CD4-positive, alpha-beta T cell (primary cell): Measurements from ENCODE around the gene MAMLD1. TPM values are rescaled to one million over a fixed set of nuclear protein-coding genes. Genes with fewer than 3 reads are reported as not detected.

ENCODE experiments used
- ATAC-seq: fragments of 200-7000 bp; cut with Tn5 transposase; one replicate; pipeline ENCODE4 v1.10.0; 2022; ENCODE audit warnings: mild to moderate bottlenecking; ENCODE audit not compliant: poor library complexity
- CTCF ChIA-PET: fragments of 350-600 bp; sonication (Branson Sonifier 250); formaldehyde crosslinking; loops from one replicate; lab custom pipeline; 2021; ENCODE audit warnings: antibody characterized with exemption, inconsistent platforms; lab: Charles Lee
- POLR2A ChIA-PET: fragments of 350-600 bp; sonication (Branson Sonifier 250); formaldehyde crosslinking; loops from one replicate; lab custom pipeline; 2021; ENCODE audit warnings: antibody characterized with exemption, inconsistent platforms; lab: Charles Lee
- DNase-seq, 14 experiments: peaks; one replicate each; pipeline ENCODE4 v3.0.0-alpha.2; 2013 to 2020; ENCODE audit warnings: mixed read lengths in 2 of 14
- H3K27ac ChIP-seq, 2 donors: one replicate each; pipeline versions ENCODE4 v1.5.1 to v1.7.0; 2013; ENCODE audit warnings: low read length in 2 of 2, low read depth in 1 of 2, mild to moderate bottlenecking in 1 of 2
- H3K27me3 ChIP-seq, 2 experiments: 1 replicate in 1 of 2; 2 replicates in 1 of 2; pipeline versions ENCODE4 v1.6.1 to v1.7.0; 2013; ENCODE audit warnings: low read length in 2 of 2, control low read depth in 1 of 2, mild to moderate bottlenecking in 1 of 2, moderate library complexity in 1 of 2; ENCODE audit not compliant: insufficient read depth in 2 of 2, control insufficient read depth in 1 of 2
- H3K36me3 ChIP-seq: one replicate; pipeline ENCODE4 v1.6.1; 2013; ENCODE audit warnings: low read length, control low read depth; ENCODE audit not compliant: insufficient read depth
- H3K4me1 ChIP-seq: one replicate; pipeline ENCODE4 v1.6.1; 2013; ENCODE audit warnings: low read length, control low read depth; ENCODE audit not compliant: insufficient read depth
- H3K4me3 ChIP-seq: one replicate; pipeline ENCODE4 v1.5.1; 2013; ENCODE audit warnings: mild to moderate bottlenecking, low read length, moderate library complexity
- H3K9me3 ChIP-seq, 2 experiments: 1 replicate in 1 of 2; 2 replicates in 1 of 2; pipeline versions ENCODE4 v1.6.1 to v1.7.0; 2013; ENCODE audit warnings: low read length in 2 of 2, mild to moderate bottlenecking in 2 of 2, control low read depth in 1 of 2, moderate library complexity in 1 of 2; ENCODE audit not compliant: control insufficient read depth in 1 of 2, insufficient read depth in 1 of 2
- H3K27ac Mint-ChIP-seq: one replicate; pipeline ENCODE4 v1.8.0; 2020; ENCODE audit warnings: mixed read lengths
- H3K27me3 Mint-ChIP-seq: one replicate; pipeline ENCODE4 v1.8.0; 2021; ENCODE audit warnings: mixed read lengths
- H3K36me3 Mint-ChIP-seq: one replicate; pipeline ENCODE4 v1.8.0; 2021; ENCODE audit warnings: low read depth, mixed read lengths
- H3K4me1 Mint-ChIP-seq: one replicate; pipeline ENCODE4 v1.8.0; 2021; ENCODE audit warnings: low read depth, mixed read lengths
- H3K4me3 Mint-ChIP-seq: one replicate; pipeline ENCODE4 v1.8.0; 2020; ENCODE audit warnings: mild to moderate bottlenecking, mixed read lengths
- H3K9me3 Mint-ChIP-seq: one replicate; pipeline ENCODE4 v1.8.0; 2020; ENCODE audit warnings: mixed read lengths
- CTCF ChIP-seq: fragments of 200-600 bp; IDR thresholded peaks from one replicate; pipeline ENCODE4 v1.8.0; 2022; ENCODE audit warnings: antibody characterized with exemption, mild to moderate bottlenecking
- intact Hi-C, 2 experiments: fragments of 100-400 bp; cut with DNase I in 1 of 2; cut with micrococcal nuclease in 1 of 2; formaldehyde crosslinking; loops; one replicate each; pipeline versions ENCODE4 v1.15.1 to v1.9.0; 2023 to 2025; cut with DNase I, micrococcal nuclease
- total RNA-seq, 174 experiments: library from RNA in 2 of 174; stranded (reverse) in 2 of 174; gene quantifications; one replicate each; pipeline ENCODE4 v1.2.3 and lab custom pipeline; 2021 to 2026

Gene MAMLD1
- total RNA-seq, 2 experiments from 2014 or later = 0.45 to 0.96 TPM

DNA sequence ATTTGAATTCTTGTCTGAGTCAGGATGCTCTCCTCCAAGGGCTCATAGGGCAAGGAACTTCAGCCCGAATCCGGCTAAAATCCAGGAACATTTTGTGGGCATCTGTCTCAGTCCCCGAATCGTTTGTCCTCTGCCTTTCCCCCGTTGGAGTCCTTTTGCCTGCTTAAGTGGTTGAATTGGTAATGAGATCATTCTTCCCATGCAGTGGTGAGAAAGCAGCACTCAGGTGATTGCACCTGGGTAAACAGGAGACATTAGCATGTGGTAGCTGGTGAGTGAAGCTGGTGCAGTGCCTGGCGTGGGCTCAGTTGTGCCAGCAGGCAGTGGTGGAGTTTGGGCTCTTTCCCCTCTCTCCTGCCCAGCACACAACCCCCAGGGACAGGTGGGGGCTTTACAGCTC lies 143.4 kb downstream of the MAMLD1 start:
- no peak for ATAC-seq
- H3K4me1 Mint-ChIP-seq = no peaks in the 10 kb centered on the region

GRCh38 chrX:150507251-150507856 lies 144.2 kb downstream of the MAMLD1 start:
- Histone ChIP-seq H3K36me3 (no peaks in the 10 kb centered on the region), H3K27ac (no peak overlapping the region), H3K27me3 (no peaks in the 10 kb centered on the region), H3K4me1 (no peaks in the 10 kb centered on the region), H3K9me3 (no peaks in the 10 kb centered on the region), H3K4me3 (no peak overlapping the region)
- CTCF ChIA-PET = no interaction called here
- DNase-seq = no peak
- H3K9me3 Mint-ChIP-seq = no peaks in the 10 kb centered on the region
- H3K27ac Mint-ChIP-seq = no peak overlapping the region
- ATAC-seq = no peak
- no peak for TF ChIP-seq CTCF
- H3K4me3 Mint-ChIP-seq = no peak overlapping the region
- intact Hi-C loops = no loop called here
- H3K27me3 Mint-ChIP-seq = no peaks in the 10 kb centered on the region
- H3K4me1 Mint-ChIP-seq = no peaks in the 10 kb centered on the region
- POLR2A ChIA-PET = no interaction called here
- H3K36me3 Mint-ChIP-seq = no peaks in the 10 kb centered on the region

More for the DNA sequence above, 143.4 kb downstream of the MAMLD1 start:
- Mint-ChIP-seq H3K4me3 (no peak overlapping the region), H3K27me3 (no peaks in the 10 kb centered on the region), H3K9me3 (no peaks in the 10 kb centered on the region), H3K36me3 (no peaks in the 10 kb centered on the region), H3K27ac (no peak overlapping the region)
- H3K4me1 ChIP-seq = no peaks in the 10 kb centered on the region
- intact Hi-C loops = no loop called here
- no peaks in the 10 kb centered on the region for H3K36me3 ChIP-seq
- H3K27ac ChIP-seq = no peak overlapping the region
- ChIA-PET POLR2A (no interaction called here), CTCF (no interaction called here)
- no peaks in the 10 kb centered on the region for H3K27me3 ChIP-seq
- H3K9me3 ChIP-seq = no peaks in the 10 kb centered on the region
- no peak overlapping the region for H3K4me3 ChIP-seq
- no peak for DNase-seq
- TF ChIP-seq CTCF = no peak

GRCh38 chrX:150508018-150508417 lies 144.9 kb downstream of the MAMLD1 start:
- H3K4me1 ChIP-seq = no peaks in the 10 kb centered on the region
- no peaks in the 10 kb centered on the region for H3K27me3 Mint-ChIP-seq
- intact Hi-C loops = no loop called here
- H3K27ac Mint-ChIP-seq = no peak overlapping the region
- no peak overlapping the region for H3K4me3 Mint-ChIP-seq
- H3K4me3 ChIP-seq = no peak overlapping the region
- H3K27ac ChIP-seq = no peak overlapping the region
- DNase-seq (no peak), ATAC-seq (no peak)
- no peak for TF ChIP-seq CTCF
- no peaks in the 10 kb centered on the region for H3K36me3 Mint-ChIP-seq
- H3K9me3 Mint-ChIP-seq = no peaks in the 10 kb centered on the region
- H3K36me3 ChIP-seq = no peaks in the 10 kb centered on the region
- ChIA-PET CTCF (no interaction called here), POLR2A (no interaction called here)
- H3K27me3 ChIP-seq = no peaks in the 10 kb centered on the region
- H3K4me1 Mint-ChIP-seq = no peaks in the 10 kb centered on the region
- H3K9me3 ChIP-seq = no peaks in the 10 kb centered on the region
